Measurements from ENCODE around the gene NFS1. TPM values are rescaled to one million over a fixed set of nuclear protein-coding genes. Genes with fewer than 3 reads are reported as not detected.
A peak's percentile ranks its signal among the peaks of the same experiment; 100 is the strongest.

NFS1 gene
- total RNA-seq, 3 donors from 2014 or later, result 31.7 to 39.7 (median 36.1) TPM

- Histone ChIP-seq H3K4me1 (peaks cover 5 to 21% of the 10 kb centered on the region in 2 donors), H3K9me3 (no peaks in the 10 kb centered on the region), H3K36me3 (peaks cover 9% of the 10 kb centered on the region), H3K27ac (peak overlapping the region in 1 of 2 donors; percentile 36), H3K4me3 (peak overlapping the region in 2 of 3 donors; percentile 9 to 21), H3K27me3 (no peaks in the 10 kb centered on the region)
- DNase-seq (ENCODE audit: low spot score in 2 of 2), result no peak
- intact Hi-C loops (cut with DNase I; ENCODE audit: low total_unique reads), result loop anchor here (5.0 kb wide), 1 partner anchor 276 kb away; no protein-coding TSS in a partner anchor
- TF ChIP-seq CTCF (IDR thresholded peaks at IDR 0.05), result no peak
- TF ChIP-seq POLR2AphosphoS5 (IDR thresholded peaks at IDR 0.05), result no peak
- TF ChIP-seq POLR2A (IDR thresholded peaks at IDR 0.05), result no peak
Measured at GRCh38 chr20:35735826-35736470, 36.8 kb upstream of the NFS1 start.

- intact Hi-C loops (cut with DNase I; ENCODE audit: low total_unique reads), result loop anchor here (5.0 kb wide), 1 partner anchor 277 kb away; no protein-coding TSS in a partner anchor
- Histone ChIP-seq H3K4me1 (peaks cover 5 to 31% of the 10 kb centered on the region in 2 donors), H3K36me3 (peaks cover 15% of the 10 kb centered on the region), H3K27ac (no peak overlapping the region), H3K4me3 (no peak overlapping the region), H3K9me3 (no peaks in the 10 kb centered on the region), H3K27me3 (no peaks in the 10 kb centered on the region)
- no peak for DNase-seq (ENCODE audit: low spot score in 2 of 2)
- TF ChIP-seq POLR2AphosphoS5 (IDR thresholded peaks at IDR 0.05) (no peak), POLR2A (IDR thresholded peaks at IDR 0.05) (no peak), CTCF (IDR thresholded peaks at IDR 0.05) (no peak)
Measured at GRCh38 chr20:35734777-35735649, 35.9 kb upstream of the NFS1 start.

- Histone ChIP-seq H3K27ac (no peak overlapping the region), H3K36me3 (peaks cover 15% of the 10 kb centered on the region), H3K4me1 (peaks cover 5 to 33% of the 10 kb centered on the region in 2 donors), H3K9me3 (no peaks in the 10 kb centered on the region), H3K27me3 (no peaks in the 10 kb centered on the region), H3K4me3 (no peak overlapping the region)
- no peak for TF ChIP-seq POLR2A (IDR thresholded peaks at IDR 0.05)
- no peak for TF ChIP-seq CTCF (IDR thresholded peaks at IDR 0.05)
- no peak for TF ChIP-seq POLR2AphosphoS5 (IDR thresholded peaks at IDR 0.05)
- intact Hi-C loops (cut with DNase I; ENCODE audit: low total_unique reads), result no loop called here
- no peak for DNase-seq (ENCODE audit: low spot score in 2 of 2)
Measured at GRCh38 chr20:35734374-35734773, 35.2 kb upstream of the NFS1 start.

GRCh38 chr20:35732644-35732982, 33.5 kb upstream of the NFS1 start:
- Histone ChIP-seq H3K9me3 (no peaks in the 10 kb centered on the region), H3K36me3 (peaks cover 5% of the 10 kb centered on the region), H3K4me3 (no peak overlapping the region), H3K27me3 (no peaks in the 10 kb centered on the region), H3K4me1 (peaks cover 5 to 28% of the 10 kb centered on the region in 2 donors), H3K27ac (no peak overlapping the region)
- DNase-seq (ENCODE audit: low spot score in 2 of 2), result no peak
- intact Hi-C loops (cut with DNase I; ENCODE audit: low total_unique reads), result no loop called here
- TF ChIP-seq POLR2AphosphoS5 (IDR thresholded peaks at IDR 0.05), result no peak
- TF ChIP-seq CTCF (IDR thresholded peaks at IDR 0.05), result no peak
- no peak for TF ChIP-seq POLR2A (IDR thresholded peaks at IDR 0.05)
